Pancreas (tissue), 10 donors: ENCODE data around the gene CTDSPL. TPM values are rescaled to one million over a fixed set of nuclear protein-coding genes. Genes with fewer than 3 reads are reported as not detected.
A peak's percentile ranks its signal among the peaks of the same experiment; 100 is the strongest.

ENCODE experiments used
- ATAC-seq, 4 donors: fragments of 200-7000 bp; cut with Tn5 transposase; one replicate each; pipeline versions ENCODE4 v1.8.0 to v1.9.1; 2020; ENCODE audit warnings: mild to moderate bottlenecking in 4 of 4, moderate library complexity in 4 of 4
- DNase-seq, 6 donors: peaks; one replicate each; pipeline ENCODE4 v3.0.0-alpha.2; 2020
- FAIRE-seq: peaks from 2 replicates; lab custom pipeline; 2012; peaks lifted over from hg19 to GRCh38; lab: Jason Lieb, UNC
- H3K27ac ChIP-seq, 4 donors: fragments of 200-600 bp; sonication (generic); 1 replicate in 3 of 4; 2 replicates in 1 of 4; pipeline versions ENCODE4 v1.5.0 to v1.8.0; 2020
- H3K27me3 ChIP-seq, 4 donors: fragments of 200-600 bp; one replicate each; pipeline ENCODE4 v1.8.0; 2021
- H3K36me3 ChIP-seq, 3 donors: fragments of 200-600 bp; sonication (generic) in 1 of 3; one replicate each; pipeline versions ENCODE4 v1.5.0 to v1.8.0; 2020 to 2021
- H3K4me1 ChIP-seq, 3 donors: fragments of 200-600 bp; one replicate each; pipeline ENCODE4 v1.8.0; 2021
- H3K4me3 ChIP-seq, 4 donors: fragments of 200-600 bp; sonication (generic) in 2 of 4; one replicate each; pipeline versions ENCODE4 v1.5.0 to v1.8.0; 2020 to 2021
- H3K9me3 ChIP-seq, 4 donors: fragments of 200-600 bp; one replicate each; pipeline ENCODE4 v1.8.0; 2021
- WGBS, 2 donors: extraction: QIAGEN DNeasy Blood & Tissue Kit; methylation state at CpG; one replicate each; pipeline ENCODE4 v1.1.7; 2013; 5-methylcytosine and 5-hydroxymethylcytosine counted together
- intact Hi-C, 3 donors: fragments of 100-400 bp; cut with DNase I; formaldehyde crosslinking; loops; one replicate each; pipeline versions ENCODE4 v1.11.1 to v1.14.2; 2022
- polyA plus RNA-seq, 2 donors: library from polyadenylated mRNA; stranded (reverse); fragments of 200-250 nt; gene quantifications; one replicate each; pipeline ENCODE4 v1.2.3, GENCODE V29; 2013
- total RNA-seq, 6 donors: library from RNA; stranded (reverse); fragmentation: NEBNext Ultra II Directional in 4 of 6; extraction: Animal tissue kit (Norgen Biotek cat#: 25700) in 4 of 6; gene quantifications; one replicate each; pipeline versions ENCODE4 v1.2.1 to v1.2.4, GENCODE V29; 2021 to 2023
- TF ChIP-seq, protein P1 (sequence below), 4 donors: fragments of 200-600 bp; sonication (generic) in 3 of 4; IDR thresholded peaks; one replicate each; pipeline versions ENCODE4 v1.5.0 to v1.8.0; 2021; ENCODE audit warnings: antibody characterized with exemption in 4 of 4
- donor health status: healthy with polysubstance abuse.
- donor health status: DM: no; HTN: no; CAD: no; lungs with moderate emphysema.
- donor health status: DM: no; HTN: no; CAD: no.
- donor health status: control.
- donor health status: control.
- donor health status: Bipolar disorder and iron deficiency.
- donor health status: DM: yes; HTN: yes; CAD: no.
- donor health status: DM: no; HTN: no; CAD: no.
- donor health status: DM: no; HTN: no; CAD: no.
- donor health status: DM: yes; HTN: yes; CAD: no.

CTDSPL gene
- total and polyA plus RNA-seq, 8 donors = 8.4 to 34.8 (median 15.4) TPM

DNA sequence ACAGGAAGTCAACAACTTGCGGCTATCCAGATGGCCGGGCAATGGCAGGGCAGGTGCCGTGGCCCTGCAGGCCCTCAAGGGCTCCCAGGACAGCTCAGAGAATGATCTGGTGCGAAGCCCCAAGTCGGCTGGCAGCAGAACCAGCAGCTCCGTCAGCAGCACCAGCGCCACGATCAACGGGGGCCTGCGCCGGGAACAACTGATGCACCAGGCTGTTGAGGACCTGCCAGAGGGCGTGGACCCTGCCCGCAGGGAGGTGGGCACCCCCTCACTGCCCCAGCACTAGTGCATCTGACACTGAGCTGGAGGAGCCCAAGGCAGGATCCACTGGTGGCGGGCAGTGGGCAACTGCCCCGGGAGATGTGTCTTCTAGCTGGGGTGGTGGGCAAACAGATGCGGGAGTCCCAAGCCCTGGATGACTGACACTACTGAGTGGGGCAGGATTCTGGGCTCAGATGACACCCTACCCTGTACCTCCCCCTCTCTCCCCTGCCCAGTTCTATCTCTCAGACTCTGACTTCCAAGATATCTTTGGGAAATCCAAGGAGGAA lies 144.8 kb downstream of the CTDSPL start:
- WGBS, 2 donors = 91 to 95% methylated on average over 15 to 16 of the region's 16 CpGs
- peak in 2 of 6 donors; percentile 18 to 77 for DNase-seq
- no peak for FAIRE-seq
- ATAC-seq = no peak
- Histone ChIP-seq H3K4me1 (peaks cover 10 to 22% (median 11%) of the 10 kb centered on the region in 3 donors), H3K4me3 (no peak overlapping the region), H3K27ac (peak overlapping the region in 2 of 4 donors; percentile 82 to 84), H3K36me3 (peaks cover 0 to 12% (median 3%) of the 10 kb centered on the region in 3 donors), H3K27me3 (no peaks in the 10 kb centered on the region), H3K9me3 (no peaks in the 10 kb centered on the region)
- intact Hi-C loops = no loop called here
- TF ChIP-seq, protein P1, sequence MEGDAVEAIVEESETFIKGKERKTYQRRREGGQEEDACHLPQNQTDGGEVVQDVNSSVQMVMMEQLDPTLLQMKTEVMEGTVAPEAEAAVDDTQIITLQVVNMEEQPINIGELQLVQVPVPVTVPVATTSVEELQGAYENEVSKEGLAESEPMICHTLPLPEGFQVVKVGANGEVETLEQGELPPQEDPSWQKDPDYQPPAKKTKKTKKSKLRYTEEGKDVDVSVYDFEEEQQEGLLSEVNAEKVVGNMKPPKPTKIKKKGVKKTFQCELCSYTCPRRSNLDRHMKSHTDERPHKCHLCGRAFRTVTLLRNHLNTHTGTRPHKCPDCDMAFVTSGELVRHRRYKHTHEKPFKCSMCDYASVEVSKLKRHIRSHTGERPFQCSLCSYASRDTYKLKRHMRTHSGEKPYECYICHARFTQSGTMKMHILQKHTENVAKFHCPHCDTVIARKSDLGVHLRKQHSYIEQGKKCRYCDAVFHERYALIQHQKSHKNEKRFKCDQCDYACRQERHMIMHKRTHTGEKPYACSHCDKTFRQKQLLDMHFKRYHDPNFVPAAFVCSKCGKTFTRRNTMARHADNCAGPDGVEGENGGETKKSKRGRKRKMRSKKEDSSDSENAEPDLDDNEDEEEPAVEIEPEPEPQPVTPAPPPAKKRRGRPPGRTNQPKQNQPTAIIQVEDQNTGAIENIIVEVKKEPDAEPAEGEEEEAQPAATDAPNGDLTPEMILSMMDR (IDR thresholded peaks at IDR 0.05) = no peak

DNA sequence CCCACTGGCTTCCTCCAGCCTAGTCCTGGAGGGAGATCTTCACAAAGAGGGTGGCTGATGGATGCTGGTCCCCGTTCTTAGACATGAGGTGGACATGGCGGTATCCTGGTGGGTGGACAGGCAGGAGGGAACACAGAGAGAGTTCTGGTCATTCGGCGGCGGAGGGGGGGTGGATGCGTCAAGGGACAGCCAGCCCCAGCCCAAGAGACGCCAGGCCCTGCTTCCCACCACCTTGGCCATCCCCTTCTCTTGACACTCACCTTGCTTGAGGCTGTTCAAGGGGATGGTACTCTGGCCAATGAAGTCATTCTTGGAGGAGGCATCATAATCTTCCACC lies 146.0 kb downstream of the CTDSPL start:
- peak in 2 of 6 donors; percentile 21 to 59 for DNase-seq
- WGBS, 2 donors = 93% methylated on average over 7 of the region's 7 CpGs
- ATAC-seq = no peak
- H3K4me1 ChIP-seq = peaks cover 10 to 22% (median 11%) of the 10 kb centered on the region in 3 donors
- peaks cover 0 to 12% (median 3%) of the 10 kb centered on the region in 3 donors for H3K36me3 ChIP-seq
- H3K4me3 ChIP-seq = no peak overlapping the region
- FAIRE-seq = no peak
- TF ChIP-seq, protein P1 (IDR thresholded peaks at IDR 0.05) = no peak
- no peak overlapping the region for H3K27ac ChIP-seq
- H3K27me3 ChIP-seq = no peaks in the 10 kb centered on the region
- no peaks in the 10 kb centered on the region for H3K9me3 ChIP-seq
- intact Hi-C loops = no loop called here

DNA sequence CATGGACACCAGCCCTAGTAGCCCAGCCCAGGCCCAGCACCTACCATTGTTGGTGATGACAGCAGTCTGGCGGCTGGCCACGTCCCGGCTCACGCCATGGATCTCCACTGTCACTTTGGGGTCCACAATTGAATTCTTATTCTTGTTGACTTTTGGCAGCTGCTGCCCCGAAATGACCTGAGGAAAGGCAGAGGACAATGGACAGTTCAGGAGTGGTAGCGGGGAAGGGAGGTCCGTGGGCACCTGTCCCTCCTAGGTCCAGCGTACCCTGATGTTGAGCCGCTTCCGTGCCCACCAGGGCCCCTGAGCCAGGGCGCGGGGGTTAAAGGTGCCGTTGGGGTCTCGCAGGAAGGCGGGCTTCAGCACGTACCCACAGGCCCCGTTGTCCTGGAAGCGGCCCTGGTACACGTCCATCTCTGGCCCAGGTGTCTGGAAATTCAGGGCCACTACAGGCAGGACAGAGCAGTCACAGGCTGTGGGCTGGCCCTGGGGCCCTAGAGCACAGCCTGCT lies 146.6 kb downstream of the CTDSPL start:
- 93 to 96% methylated on average over 19 of the region's 19 CpGs for WGBS, 2 donors
- intact Hi-C loops = no loop called here

DNA sequence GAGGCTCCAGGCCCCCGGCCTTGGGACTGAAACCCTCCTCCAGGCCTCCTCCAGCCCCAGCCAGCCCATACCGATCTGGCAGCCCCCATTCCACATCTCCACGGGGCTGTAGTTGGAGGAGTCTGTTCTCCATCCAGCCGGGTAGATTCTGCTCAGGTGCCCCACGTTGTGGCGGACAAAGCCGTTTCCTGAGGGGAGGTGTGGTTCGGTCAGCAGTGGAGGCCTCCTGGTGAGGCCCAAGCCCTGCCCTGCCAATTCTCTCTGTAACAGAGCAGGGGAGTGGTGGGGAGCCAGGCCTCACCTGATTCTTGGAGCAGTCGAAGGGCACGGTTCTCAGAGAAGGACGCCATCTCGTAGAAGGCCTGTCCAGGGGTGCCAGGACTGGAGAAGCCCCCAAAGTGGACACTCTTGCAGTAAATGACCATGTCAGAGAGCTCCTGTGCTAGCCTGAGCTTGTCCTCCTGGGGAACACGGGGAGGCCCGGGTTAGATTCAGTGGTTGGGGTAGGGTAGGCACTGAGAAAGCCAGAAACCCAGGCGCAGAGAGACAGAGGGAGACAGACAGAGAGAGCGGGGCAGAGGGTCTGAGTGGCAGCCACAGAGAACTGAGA lies 147.4 kb downstream of the CTDSPL start:
- H3K36me3 ChIP-seq = peaks cover 0 to 12% (median 3%) of the 10 kb centered on the region in 3 donors
- H3K4me1 ChIP-seq = peaks cover 5 to 18% (median 6%) of the 10 kb centered on the region in 3 donors
- H3K9me3 ChIP-seq = no peaks in the 10 kb centered on the region
- intact Hi-C loops = no loop called here
- DNase-seq = peak in 2 of 6 donors; percentile 12 to 54
- FAIRE-seq = no peak
- H3K27ac ChIP-seq = no peak overlapping the region
- TF ChIP-seq, protein P1 (IDR thresholded peaks at IDR 0.05) = no peak
- 85 to 88% methylated on average over 16 of the region's 16 CpGs for WGBS, 2 donors
- no peak overlapping the region for H3K4me3 ChIP-seq
- no peaks in the 10 kb centered on the region for H3K27me3 ChIP-seq
- ATAC-seq = no peak

More for the DNA sequence above, 146.6 kb downstream of the CTDSPL start:
- Histone ChIP-seq H3K9me3 (no peaks in the 10 kb centered on the region), H3K4me3 (no peak overlapping the region), H3K36me3 (peaks cover 0 to 12% (median 3%) of the 10 kb centered on the region in 3 donors), H3K27me3 (no peaks in the 10 kb centered on the region), H3K27ac (no peak overlapping the region), H3K4me1 (peaks cover 10 to 22% (median 11%) of the 10 kb centered on the region in 3 donors)
- FAIRE-seq (no peak), ATAC-seq (no peak), DNase-seq (peak in 2 of 6 donors; percentile 27 to 59)
- TF ChIP-seq, protein P1 (IDR thresholded peaks at IDR 0.05) = no peak
